Fibroblast of lung (primary cell): ENCODE results near the gene TSHZ1. TPM values are rescaled to one million over a fixed set of nuclear protein-coding genes. Genes with fewer than 3 reads are reported as not detected.

Experiments used
- DNase-seq, 2 donors: peaks; one replicate each; pipeline versions ENCODE4 v3.0.0 to v3.0.0-alpha.2; 2010; ENCODE audit warnings: low read depth in 2 of 2
- H2AFZ ChIP-seq: 2 replicates; pipeline ENCODE4 v1.5.1; 2012; ENCODE audit warnings: low read length, control low read depth, inconsistent platforms
- H3K27ac ChIP-seq: 2 replicates; pipeline ENCODE4 v1.5.1; 2011; ENCODE audit warnings: low read length, control low read depth; ENCODE audit not compliant: insufficient read depth
- H3K27me3 ChIP-seq: 2 replicates; pipeline ENCODE4 v1.5.1; 2011; ENCODE audit warnings: mild to moderate bottlenecking, low read length; ENCODE audit not compliant: control insufficient read depth, insufficient read depth
- H3K36me3 ChIP-seq: 2 replicates; pipeline ENCODE4 v1.5.1; 2011; ENCODE audit warnings: low read length; ENCODE audit not compliant: control insufficient read depth, insufficient read depth
- H3K4me1 ChIP-seq: 2 replicates; pipeline ENCODE4 v1.5.1; 2011; ENCODE audit warnings: low read length; ENCODE audit not compliant: control insufficient read depth, insufficient read depth; ENCODE audit errors: extremely low read depth
- H3K4me2 ChIP-seq: 2 replicates; pipeline ENCODE4 v1.5.1; 2011; ENCODE audit warnings: low read length, control low read depth; ENCODE audit not compliant: insufficient read depth; ENCODE audit errors: extremely low read depth
- H3K4me3 ChIP-seq, 4 experiments: fragments of 200-600 bp in 1 of 4; sonication (generic) in 1 of 4; replicated peaks in 1 of 4; 2 replicates each; pipeline ENCODE4 v1.5.1; 2011 to 2016; ENCODE audit warnings: low read length in 4 of 4, low read depth in 3 of 4, mild to moderate bottlenecking in 3 of 4, control low read depth in 2 of 4, inconsistent platforms in 1 of 4, mixed read lengths in 1 of 4; ENCODE audit not compliant: insufficient read depth in 1 of 4; ENCODE audit errors: control extremely low read depth in 1 of 4
- H3K79me2 ChIP-seq: 2 replicates; pipeline ENCODE4 v1.5.1; 2012; ENCODE audit warnings: mild to moderate bottlenecking, low read length, inconsistent platforms; ENCODE audit not compliant: control insufficient read depth, insufficient read depth
- H3K9ac ChIP-seq: 2 replicates; pipeline ENCODE4 v1.5.1; 2011; ENCODE audit warnings: mild to moderate bottlenecking, low read length, control low read depth; ENCODE audit not compliant: insufficient read depth
- H3K9me3 ChIP-seq: 2 replicates; pipeline ENCODE4 v1.5.1; 2012; ENCODE audit warnings: low read depth, low read length; ENCODE audit not compliant: control insufficient read depth, insufficient read depth
- H4K20me1 ChIP-seq: 2 replicates; pipeline ENCODE4 v1.5.1; 2011; ENCODE audit warnings: low read length; ENCODE audit not compliant: control insufficient read depth, insufficient read depth; ENCODE audit errors: extremely low read depth
- EZH2 ChIP-seq: IDR thresholded peaks from 2 replicates; pipeline ENCODE4 v1.5.1; 2012; ENCODE audit warnings: low read length, control low read depth, mild to moderate bottlenecking; ENCODE audit errors: missing control alignments
- polyA plus RNA-seq, 2 donors: library from polyadenylated mRNA; depleted of rRNA in 1 of 2; stranded (reverse) in 1 of 2; unstranded in 1 of 2; fragments of >200 nt; gene quantifications; 2 replicates each; pipeline ENCODE4 v1.2.1, GENCODE V29; 2011 to 2012; ENCODE audit warnings: missing spikeins in 1 of 2
- total RNA-seq: library from RNA; depleted of rRNA; stranded (reverse); fragments of >200 nt; gene quantifications from 2 replicates; pipeline ENCODE4 v1.2.1, GENCODE V29; 2014
- TF ChIP-seq, protein P1 (sequence below), 2 donors: IDR thresholded peaks in 1 of 2; conservative IDR thresholded peaks in 1 of 2; 1 replicate in 1 of 2; 2 replicates in 1 of 2; pipeline ENCODE4 v1.5.1; 2011 to 2012; ENCODE audit warnings: low read length in 2 of 2, control low read depth in 1 of 2, inconsistent platforms in 1 of 2, low read depth in 1 of 2, mild to moderate bottlenecking in 1 of 2

TSHZ1 gene
- total and polyA plus RNA-seq, 2 donors (not counting 1 experiment from before 2014, with no cell fraction given), result 4.3 TPM

DNA sequence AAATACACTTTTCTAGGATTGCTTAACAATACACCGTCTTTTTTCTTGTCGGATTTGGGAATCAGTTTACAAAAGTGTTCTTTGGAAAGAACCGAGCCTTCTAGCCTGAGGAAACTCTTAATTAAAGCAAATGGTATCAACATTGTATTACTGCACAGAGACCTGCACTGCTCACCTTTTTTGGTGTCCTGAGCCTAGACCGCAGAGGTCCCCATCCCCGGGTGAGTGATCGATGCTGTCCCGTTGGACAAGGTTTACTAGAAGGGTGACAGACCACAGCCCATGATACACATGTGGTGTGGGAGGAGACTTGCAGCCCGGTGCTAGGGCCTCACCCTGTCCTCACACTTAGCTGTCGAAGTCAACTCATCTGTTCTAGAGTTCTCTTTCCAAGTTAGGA lies 55.3 kb downstream of the TSHZ1 start:
- Histone ChIP-seq H3K27me3 (no peaks in the 10 kb centered on the region), H2AFZ (no peak overlapping the region), H3K9me3 (no peaks in the 10 kb centered on the region), H3K4me3 (no peak overlapping the region), H3K27ac (no peak overlapping the region), H3K4me2 (no peak overlapping the region), H3K79me2 (no peaks in the 10 kb centered on the region), H3K9ac (no peak overlapping the region), H3K36me3 (no peaks in the 10 kb centered on the region), H3K4me1 (no peaks in the 10 kb centered on the region), H4K20me1 (no peaks in the 10 kb centered on the region)
- TF ChIP-seq, protein P1, sequence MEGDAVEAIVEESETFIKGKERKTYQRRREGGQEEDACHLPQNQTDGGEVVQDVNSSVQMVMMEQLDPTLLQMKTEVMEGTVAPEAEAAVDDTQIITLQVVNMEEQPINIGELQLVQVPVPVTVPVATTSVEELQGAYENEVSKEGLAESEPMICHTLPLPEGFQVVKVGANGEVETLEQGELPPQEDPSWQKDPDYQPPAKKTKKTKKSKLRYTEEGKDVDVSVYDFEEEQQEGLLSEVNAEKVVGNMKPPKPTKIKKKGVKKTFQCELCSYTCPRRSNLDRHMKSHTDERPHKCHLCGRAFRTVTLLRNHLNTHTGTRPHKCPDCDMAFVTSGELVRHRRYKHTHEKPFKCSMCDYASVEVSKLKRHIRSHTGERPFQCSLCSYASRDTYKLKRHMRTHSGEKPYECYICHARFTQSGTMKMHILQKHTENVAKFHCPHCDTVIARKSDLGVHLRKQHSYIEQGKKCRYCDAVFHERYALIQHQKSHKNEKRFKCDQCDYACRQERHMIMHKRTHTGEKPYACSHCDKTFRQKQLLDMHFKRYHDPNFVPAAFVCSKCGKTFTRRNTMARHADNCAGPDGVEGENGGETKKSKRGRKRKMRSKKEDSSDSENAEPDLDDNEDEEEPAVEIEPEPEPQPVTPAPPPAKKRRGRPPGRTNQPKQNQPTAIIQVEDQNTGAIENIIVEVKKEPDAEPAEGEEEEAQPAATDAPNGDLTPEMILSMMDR (conservative IDR thresholded peaks at IDR 0.05 in 1 of 2, IDR thresholded peaks at IDR 0.05 in 1 of 2; ENCODE audit: low read depth in 1 of 2, low read length in 2 of 2), result no peak
- TF ChIP-seq EZH2, result no peak
- DNase-seq, result no peak

DNA sequence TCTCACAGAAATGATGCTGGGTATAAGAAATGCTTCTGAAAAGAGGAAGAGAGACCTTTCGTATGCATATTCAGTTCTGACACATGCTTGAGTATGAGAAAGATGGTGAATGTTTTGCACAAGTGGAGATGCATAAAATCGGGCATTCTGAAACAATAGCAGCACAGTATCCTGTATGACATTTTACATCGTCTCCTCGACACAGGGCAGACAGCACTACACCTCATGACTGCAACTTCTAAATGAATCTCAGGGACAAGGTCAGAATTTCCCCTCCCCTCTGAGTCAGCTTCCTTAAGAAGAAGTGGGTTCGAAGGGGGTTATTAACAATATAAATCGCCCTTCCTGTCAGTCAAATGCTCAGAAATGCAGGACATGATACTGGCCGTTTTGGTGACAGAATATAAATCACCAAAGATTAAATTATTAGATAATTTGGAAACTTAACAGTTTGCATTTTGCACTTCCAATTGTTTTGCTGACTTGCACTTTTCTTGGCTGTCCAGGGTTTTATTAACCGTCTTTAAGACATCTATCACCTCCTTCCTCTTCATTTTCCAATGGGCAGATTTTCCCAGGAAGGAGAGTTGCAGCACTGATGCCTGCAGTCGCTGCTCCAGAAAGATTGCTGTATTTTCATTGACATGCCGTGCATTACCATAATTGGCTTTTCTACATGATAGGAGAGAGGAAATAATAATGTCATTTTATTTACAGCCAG lies 57.2 kb downstream of the TSHZ1 start:
- DNase-seq, result no peak
- Histone ChIP-seq H3K4me3 (no peak overlapping the region), H3K9me3 (no peaks in the 10 kb centered on the region), H3K27me3 (no peaks in the 10 kb centered on the region), H3K4me2 (no peak overlapping the region), H2AFZ (no peak overlapping the region), H3K9ac (no peak overlapping the region), H4K20me1 (no peaks in the 10 kb centered on the region), H3K27ac (no peak overlapping the region), H3K79me2 (no peaks in the 10 kb centered on the region), H3K4me1 (no peaks in the 10 kb centered on the region), H3K36me3 (no peaks in the 10 kb centered on the region)
- TF ChIP-seq EZH2, result no peak
- TF ChIP-seq, protein P1 (conservative IDR thresholded peaks at IDR 0.05 in 1 of 2, IDR thresholded peaks at IDR 0.05 in 1 of 2; ENCODE audit: low read depth in 1 of 2, low read length in 2 of 2), result no peak

DNA sequence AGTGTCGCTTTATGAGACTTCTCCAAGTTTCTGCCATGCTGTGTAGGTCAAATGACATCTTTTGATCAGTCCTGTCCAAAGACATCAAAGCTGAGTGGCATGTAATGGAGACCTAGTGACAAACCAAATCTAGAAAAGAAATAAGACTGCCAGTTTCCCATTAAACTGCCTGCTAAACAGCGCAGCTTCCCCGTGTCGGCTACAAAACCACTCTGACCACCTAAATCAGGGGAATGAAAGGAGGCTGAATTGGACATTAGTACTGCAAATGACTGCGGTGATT lies 57.7 kb downstream of the TSHZ1 start:
- Histone ChIP-seq H2AFZ (no peak overlapping the region), H3K4me3 (no peak overlapping the region), H3K4me2 (no peak overlapping the region), H3K27ac (no peak overlapping the region), H3K9ac (no peak overlapping the region), H4K20me1 (no peaks in the 10 kb centered on the region), H3K27me3 (no peaks in the 10 kb centered on the region), H3K36me3 (no peaks in the 10 kb centered on the region), H3K79me2 (no peaks in the 10 kb centered on the region), H3K4me1 (no peaks in the 10 kb centered on the region), H3K9me3 (no peaks in the 10 kb centered on the region)
- TF ChIP-seq EZH2, result no peak
- TF ChIP-seq, protein P1 (conservative IDR thresholded peaks at IDR 0.05 in 1 of 2, IDR thresholded peaks at IDR 0.05 in 1 of 2; ENCODE audit: low read depth in 1 of 2, low read length in 2 of 2), result no peak
- no peak for DNase-seq
